Osteocyte (in vitro differentiated cells): ENCODE measurements around the gene EPHB2. TPM values are rescaled to one million over a fixed set of nuclear protein-coding genes. Genes with fewer than 3 reads are reported as not detected.

Source experiments
- DNase-seq: peaks from one replicate; pipeline ENCODE4 v3.0.0; 2021; ENCODE audit warnings: mixed read lengths; ENCODE audit not compliant: unreplicated experiment; ENCODE audit errors: extremely low spot score
- H3K27ac Mint-ChIP-seq: one replicate; pipeline ENCODE4 v1.8.0; 2021; ENCODE audit warnings: mild to moderate bottlenecking, mixed read lengths; ENCODE audit not compliant: unreplicated experiment
- H3K27me3 Mint-ChIP-seq: one replicate; pipeline ENCODE4 v1.8.0; 2021; ENCODE audit warnings: mixed read lengths; ENCODE audit not compliant: unreplicated experiment
- H3K36me3 Mint-ChIP-seq: one replicate; pipeline ENCODE4 v1.8.0; 2021; ENCODE audit warnings: mixed read lengths; ENCODE audit not compliant: unreplicated experiment
- H3K4me1 Mint-ChIP-seq: one replicate; pipeline ENCODE4 v1.8.0; 2021; ENCODE audit warnings: mixed read lengths; ENCODE audit not compliant: unreplicated experiment
- H3K4me3 Mint-ChIP-seq: one replicate; pipeline ENCODE4 v1.8.0; 2021; ENCODE audit warnings: mild to moderate bottlenecking, moderate library complexity, mixed read lengths; ENCODE audit not compliant: unreplicated experiment
- H3K9me3 Mint-ChIP-seq: one replicate; pipeline ENCODE4 v1.8.0; 2021; ENCODE audit warnings: mixed read lengths; ENCODE audit not compliant: unreplicated experiment
- CTCF ChIP-seq: fragments of 200-600 bp; sonication (generic); IDR thresholded peaks from 2 replicates; pipeline ENCODE4 v1.5.0; 2021; ENCODE audit warnings: antibody characterized with exemption, mild to moderate bottlenecking, moderate library complexity
- long read RNA-seq: library from polyadenylated mRNA; unstranded; transcript quantifications from one replicate; pipeline ENCODE4 v2.0.0, GENCODE V29; 2021
- total RNA-seq: library from RNA; stranded (reverse); gene quantifications from 2 replicates; pipeline ENCODE4 v1.2.1, GENCODE V29; 2021

Gene EPHB2
- 32.5 and 33.6 TPM in 2 replicates for total RNA-seq
- long read RNA-seq, partial matches to known transcripts: 23 of 33 reads
- long read RNA-seq, other reads (novel, unspliced or antisense): 10 of 33 reads

- no peak for TF ChIP-seq CTCF
- H3K36me3 Mint-ChIP-seq: no peaks in the 10 kb centered on the region
- peak within 1 kb of the TSS; percentile 76 for H3K4me3 Mint-ChIP-seq
- H3K9me3 Mint-ChIP-seq: no peaks in the 10 kb centered on the region
- H3K27me3 Mint-ChIP-seq: no peaks in the 10 kb centered on the region
- H3K4me1 Mint-ChIP-seq: peaks cover 21% of the 10 kb centered on the region
- peak within 1 kb of the TSS; percentile 56 for H3K27ac Mint-ChIP-seq
- DNase-seq: no peak
These were observed at the start of gene EPHB2 for GRCh38 chr1:22710701-22711049. EPHB2 (plus strand) TSS chr1:22710839; CDS start chr1:22710983, 144 bp downstream.

- Mint-ChIP-seq H3K27ac (no peak overlapping the region), H3K4me3 (no peak overlapping the region), H3K27me3 (peaks cover 62% of the 10 kb centered on the region), H3K9me3 (no peaks in the 10 kb centered on the region), H3K36me3 (no peaks in the 10 kb centered on the region), H3K4me1 (no peaks in the 10 kb centered on the region)
- DNase-seq: no peak
- TF ChIP-seq CTCF: no peak
These were observed 48.8 kb upstream of the EPHB2 start for GRCh38 chr1:22661880-22662279.

GRCh38 chr1:22662318-22662717, 48.3 kb upstream of the EPHB2 start:
- no peak overlapping the region for H3K27ac Mint-ChIP-seq
- H3K27me3 Mint-ChIP-seq: peaks cover 63% of the 10 kb centered on the region
- no peaks in the 10 kb centered on the region for H3K4me1 Mint-ChIP-seq
- H3K36me3 Mint-ChIP-seq: no peaks in the 10 kb centered on the region
- H3K4me3 Mint-ChIP-seq: no peak overlapping the region
- no peaks in the 10 kb centered on the region for H3K9me3 Mint-ChIP-seq
- no peak for DNase-seq
- no peak for TF ChIP-seq CTCF

- Mint-ChIP-seq H3K4me1 (no peaks in the 10 kb centered on the region), H3K9me3 (no peaks in the 10 kb centered on the region), H3K36me3 (no peaks in the 10 kb centered on the region), H3K27me3 (peaks cover 65% of the 10 kb centered on the region), H3K27ac (no peak overlapping the region), H3K4me3 (no peak overlapping the region)
- DNase-seq: no peak
- TF ChIP-seq CTCF: no peak
These were observed 47.6 kb upstream of the EPHB2 start for GRCh38 chr1:22662986-22663408.

- no peak overlapping the region for H3K4me3 Mint-ChIP-seq
- H3K27me3 Mint-ChIP-seq: peaks cover 67% of the 10 kb centered on the region
- peak; percentile 64 for TF ChIP-seq CTCF
- DNase-seq: no peak
- no peaks in the 10 kb centered on the region for H3K4me1 Mint-ChIP-seq
- no peaks in the 10 kb centered on the region for H3K9me3 Mint-ChIP-seq
- H3K36me3 Mint-ChIP-seq: no peaks in the 10 kb centered on the region
- H3K27ac Mint-ChIP-seq: no peak overlapping the region
These were observed 44.9 kb upstream of the EPHB2 start for GRCh38 chr1:22665752-22666151.
